ENCODE results near the gene APLP1.
"Not testable (repeated sequence)": the region's sequence is repeated elsewhere in the genome, so short reads cannot be mapped to it uniquely, and the experiment has no call there.

The APLP1 gene

DNA sequence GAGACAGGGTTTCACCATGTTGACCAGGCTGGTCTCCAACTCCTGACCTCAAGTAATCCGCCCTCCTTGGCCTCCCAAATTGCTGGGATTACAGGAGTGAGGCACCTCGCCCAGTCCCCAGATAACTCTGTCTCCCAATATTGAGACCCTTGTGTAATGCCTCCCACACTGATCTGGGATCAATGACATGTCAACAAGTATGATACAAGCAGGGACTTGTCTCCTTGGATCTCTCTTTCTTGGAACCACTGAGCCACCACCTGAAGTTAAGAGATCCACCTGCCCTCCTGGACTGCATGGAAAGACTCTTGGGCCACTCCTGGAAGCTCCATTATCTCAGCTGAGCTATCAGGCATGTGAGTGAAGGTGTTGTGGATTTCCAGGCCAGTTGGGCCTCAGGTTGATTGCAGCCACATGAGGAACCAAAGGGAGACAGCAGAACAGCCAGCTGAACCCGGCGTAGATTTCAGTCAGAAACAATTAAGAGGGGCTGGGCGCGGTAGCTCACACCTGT, 16.9 kb downstream of the APLP1 start:
- DNase-seq = no peak

DNA sequence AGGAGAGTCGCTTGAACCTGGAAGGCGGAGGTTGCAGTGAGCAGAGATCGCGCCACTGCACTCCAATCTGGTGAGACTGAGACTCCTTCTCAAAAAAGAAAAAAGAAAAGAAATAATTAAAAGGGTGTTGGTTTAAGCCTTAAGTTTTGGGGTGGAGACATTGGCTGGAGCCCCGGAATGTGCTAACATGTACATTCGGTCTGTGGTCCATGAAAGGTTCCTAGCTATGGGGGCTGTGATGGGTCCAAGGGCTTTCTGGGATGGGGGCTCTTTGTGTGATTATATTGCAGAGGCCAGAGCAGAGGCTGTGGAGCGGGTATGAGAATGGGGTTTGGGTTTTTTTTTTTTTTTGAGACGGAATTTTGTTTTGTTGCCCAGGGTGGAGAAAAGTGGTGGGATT, 17.5 kb downstream of the APLP1 start:
- no peak for DNase-seq

DNA sequence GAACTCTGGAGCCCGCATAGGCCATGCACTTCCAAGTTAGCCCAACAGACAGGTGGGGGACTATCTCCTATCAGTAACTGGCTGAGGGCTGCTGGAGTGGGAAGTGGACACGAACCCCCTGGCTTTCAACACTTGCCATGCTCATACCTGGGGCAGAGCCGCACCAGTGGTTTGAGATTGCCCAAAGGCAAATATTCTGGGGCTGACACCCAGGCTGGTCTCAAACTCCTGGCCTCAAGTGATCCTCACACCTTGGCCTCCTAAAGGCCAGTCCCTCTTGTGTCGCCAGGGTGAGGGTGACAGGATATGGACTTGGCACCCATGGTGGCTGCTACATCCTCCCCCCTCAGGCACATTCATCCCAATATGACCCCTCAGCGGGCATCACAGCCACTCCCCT, 18.8 kb downstream of the APLP1 start:
- DNase-seq = no peak

DNA sequence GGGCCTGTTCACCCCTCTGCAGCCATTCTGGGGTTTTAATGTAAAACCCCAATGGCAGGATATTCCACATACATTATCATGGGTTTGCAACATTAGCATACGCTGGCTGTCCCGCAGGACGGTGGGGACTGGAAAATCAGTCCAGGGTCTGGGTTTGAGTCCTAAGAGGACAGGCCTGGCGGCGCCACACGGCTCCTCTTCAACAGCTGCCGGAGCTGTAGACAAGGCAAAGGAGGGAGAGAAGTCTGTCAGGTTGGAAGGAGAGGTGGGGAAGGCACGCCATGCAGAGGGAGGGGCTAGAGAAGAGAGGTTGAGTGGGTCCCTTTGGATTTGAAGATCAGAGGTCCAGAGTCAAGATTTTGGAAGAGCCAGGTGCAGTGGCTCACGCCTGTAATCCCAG, 20.0 kb downstream of the APLP1 start:
- no peak for DNase-seq

DNA sequence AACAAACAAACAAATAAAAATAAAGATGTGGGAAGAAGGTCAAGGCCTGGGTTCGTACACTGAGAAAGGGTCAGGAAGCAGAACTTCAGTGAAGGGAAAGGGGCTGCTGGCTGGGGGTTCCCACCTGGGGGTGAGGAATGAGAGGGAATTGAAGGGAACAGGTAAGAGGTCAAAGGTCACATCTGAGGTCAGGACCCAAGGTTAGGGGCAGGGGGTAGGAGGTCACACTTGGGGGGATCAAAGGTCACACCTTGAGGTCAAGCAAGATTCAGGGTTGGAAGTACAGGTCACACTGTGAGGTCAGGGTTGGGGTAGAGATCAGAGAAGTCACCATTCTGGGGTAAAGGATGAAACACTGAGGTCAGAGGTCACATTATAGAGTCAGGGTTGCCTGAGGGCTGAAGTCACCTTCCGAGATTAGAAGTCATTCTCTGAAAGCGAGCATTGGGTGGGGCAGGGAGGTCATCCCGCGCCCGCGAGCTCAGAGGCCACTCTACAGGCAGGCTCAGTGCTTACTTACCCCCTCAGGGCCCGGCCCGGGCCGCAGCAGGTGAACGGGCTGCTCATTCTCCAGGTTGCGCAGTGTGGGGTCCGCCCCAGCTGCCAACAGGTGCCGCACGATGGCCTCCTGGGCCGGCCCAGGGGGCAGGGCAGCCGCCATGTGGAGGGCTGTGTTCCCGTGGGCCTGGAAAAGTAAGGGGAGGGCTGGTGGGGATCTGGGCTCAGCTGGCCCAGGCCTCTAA, 21.2 kb downstream of the APLP1 start:
- DNase-seq = no peak

DNA sequence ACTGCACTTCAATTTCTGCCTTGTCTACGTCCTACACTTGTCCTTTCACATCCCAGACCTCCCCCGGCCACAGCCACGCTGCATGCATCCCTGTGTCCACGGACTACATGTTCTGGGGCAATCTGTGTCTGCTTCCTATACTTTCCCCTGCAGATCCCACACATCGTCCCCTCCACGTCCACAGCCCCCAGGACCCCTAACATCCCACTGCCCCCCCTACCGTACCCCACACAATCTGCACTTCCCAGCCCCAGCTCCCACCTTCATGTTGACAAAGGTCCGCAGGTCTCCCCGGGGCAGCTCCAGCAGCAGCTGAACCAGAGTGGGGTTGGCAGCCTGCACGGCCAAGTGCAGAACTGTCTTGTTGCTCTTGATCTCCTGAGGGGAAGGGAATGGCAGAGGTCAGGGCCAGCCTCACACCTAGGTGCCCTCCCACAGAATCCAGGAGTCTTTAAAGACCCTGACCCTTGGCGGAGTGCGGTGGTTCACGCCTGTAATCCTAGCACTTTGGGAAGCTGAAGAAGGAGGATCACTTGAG, 21.8 kb downstream of the APLP1 start:
- no peak for DNase-seq

DNA sequence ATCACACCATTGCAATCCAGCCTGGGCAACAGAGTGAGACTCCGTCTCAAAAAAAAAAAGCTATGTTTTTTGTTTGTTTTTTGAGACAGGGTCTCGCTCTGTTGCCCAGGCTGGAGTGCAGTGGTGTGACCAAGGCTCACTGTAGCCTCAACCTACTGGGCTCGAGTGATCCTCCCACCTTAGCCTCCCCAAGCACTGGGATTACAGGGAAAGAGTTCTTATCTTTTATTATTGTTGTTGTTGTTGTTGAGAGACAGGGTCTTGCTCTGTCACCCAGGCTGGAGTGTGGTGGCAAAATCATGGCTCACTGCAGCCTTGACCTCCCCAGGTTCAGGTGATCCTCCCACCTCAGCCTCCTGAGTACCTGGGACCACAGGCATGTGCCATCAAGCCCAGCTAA, 23.4 kb downstream of the APLP1 start:
- DNase-seq = not testable (repeated sequence)

DNA sequence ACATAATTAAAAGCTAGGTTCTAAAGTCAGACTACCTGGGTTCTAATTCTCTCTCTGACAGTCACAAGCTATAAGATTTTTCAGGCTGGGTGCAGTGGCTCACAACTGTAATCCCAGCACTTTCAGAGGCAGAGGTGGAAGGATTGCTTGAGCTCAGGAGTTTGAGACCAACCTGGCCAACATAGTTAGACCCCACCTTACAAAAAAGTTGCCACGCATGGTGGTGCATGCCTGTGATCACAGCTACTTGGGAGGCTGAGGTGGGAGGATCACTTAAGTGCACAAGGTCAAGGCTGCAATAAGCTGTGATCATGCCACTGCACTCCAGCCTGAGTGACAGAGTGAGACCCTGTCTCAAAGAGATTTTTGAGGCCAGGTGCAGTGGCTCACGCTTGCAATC, 26.0 kb downstream of the APLP1 start:
- DNase-seq = no peak

DNA sequence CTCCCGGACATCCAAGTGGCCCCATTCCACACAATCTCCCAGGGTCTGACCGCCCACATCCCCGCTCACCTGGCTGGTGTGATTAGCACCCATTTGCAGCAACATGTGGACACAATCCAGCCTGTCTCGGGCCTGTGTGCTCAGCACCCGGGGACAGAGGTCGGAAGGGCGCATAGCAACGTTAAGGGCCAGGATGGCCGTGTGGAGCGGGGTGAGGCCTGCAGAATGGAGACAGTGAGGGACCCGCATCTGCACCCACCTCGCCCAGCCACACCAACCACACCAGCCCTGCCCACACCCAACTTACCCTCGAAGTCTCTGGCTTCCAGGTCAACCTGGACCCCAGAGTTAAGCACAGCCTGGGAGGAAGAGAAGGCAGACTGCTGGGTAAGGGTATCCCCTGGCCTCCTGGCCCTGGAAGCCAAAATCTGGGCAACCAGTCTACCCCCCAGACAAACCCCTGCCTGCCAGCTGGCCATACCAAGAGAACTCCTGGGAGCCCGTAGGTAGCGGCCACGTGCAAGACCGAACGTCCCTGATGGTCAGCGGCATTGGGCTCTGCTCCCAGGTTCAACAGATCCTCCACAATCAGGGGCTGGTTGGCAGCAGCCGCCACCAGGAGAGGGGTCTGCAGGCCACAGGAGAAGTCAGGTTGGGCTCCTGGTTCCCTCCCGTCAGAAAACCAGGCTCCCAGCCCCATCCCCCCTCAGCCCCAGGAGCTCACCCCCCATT, 27.7 kb downstream of the APLP1 start:
- DNase-seq = no peak

DNA sequence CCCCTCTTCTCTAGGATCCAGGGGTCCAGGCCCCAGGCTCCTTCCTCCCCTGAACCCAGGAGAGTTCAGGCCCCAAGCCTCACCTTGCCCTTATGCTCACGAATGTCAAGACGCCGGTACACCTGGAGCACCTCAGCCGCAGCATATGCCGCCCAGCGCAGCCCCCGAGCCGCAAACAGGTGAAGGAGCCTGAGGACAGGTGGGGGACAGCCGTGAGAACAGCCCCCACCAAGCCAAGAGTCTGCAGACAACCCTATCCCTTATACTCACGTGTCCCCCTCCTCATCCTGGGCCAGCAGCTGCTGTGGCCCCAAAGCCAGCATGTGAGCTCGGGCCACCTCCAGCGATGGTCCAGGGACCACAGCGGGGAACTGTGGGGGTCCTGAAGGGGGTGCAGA, 28.3 kb downstream of the APLP1 start:
- DNase-seq = no peak

DNA sequence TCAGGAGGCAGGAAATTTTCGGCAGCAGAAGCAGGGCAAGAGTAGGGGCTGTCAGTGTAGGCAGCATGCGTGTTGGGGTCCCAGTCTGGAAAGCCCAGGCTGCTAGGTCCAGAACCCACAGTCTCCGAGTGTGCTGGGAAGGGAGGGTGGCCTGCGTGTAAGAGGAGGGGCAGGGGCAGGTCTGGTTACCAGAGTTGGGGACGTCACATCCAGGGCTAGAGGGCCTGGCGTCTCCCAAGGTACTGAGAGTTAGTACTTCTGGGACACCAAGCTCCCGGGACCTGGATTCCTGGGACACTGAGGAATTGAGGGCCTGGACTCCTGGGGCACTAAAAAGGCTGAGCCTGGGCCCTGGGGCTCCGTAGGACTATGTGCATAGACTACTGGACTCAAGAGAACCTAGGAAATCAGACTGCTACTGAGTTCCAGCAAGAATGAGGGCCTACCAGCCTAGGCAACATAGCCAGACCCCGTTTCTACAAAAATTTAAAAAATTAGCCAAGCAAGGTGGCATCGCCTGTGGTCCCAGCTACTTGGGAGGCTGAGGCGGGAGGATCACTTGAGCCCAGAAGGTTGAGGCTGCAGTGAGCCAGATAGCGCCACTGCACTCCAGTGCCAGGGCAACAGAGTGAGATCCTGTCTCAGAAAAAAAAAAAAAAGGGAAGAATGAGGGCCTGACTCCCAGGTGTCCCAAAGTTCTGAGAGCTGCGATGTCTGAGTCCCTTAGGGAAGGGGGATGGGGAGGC, 29.5 kb downstream of the APLP1 start:
- no peak for DNase-seq

DNA sequence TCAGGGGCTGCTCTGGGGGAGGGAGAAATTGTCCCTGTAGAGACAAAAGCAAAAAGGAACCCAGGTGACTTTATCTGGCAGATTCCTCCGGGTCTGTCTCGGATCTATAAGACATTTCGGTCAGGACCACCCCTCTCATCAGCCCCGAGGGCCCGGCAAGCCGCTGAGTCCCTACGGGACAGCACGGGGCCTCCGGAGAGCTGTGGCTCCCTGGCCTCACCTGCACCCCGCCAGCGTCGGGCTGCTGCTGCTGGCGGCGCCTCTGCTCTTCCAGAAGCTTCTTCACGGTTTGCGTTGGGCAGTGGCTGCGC, 30.1 kb downstream of the APLP1 start:
- no peak for DNase-seq

DNA sequence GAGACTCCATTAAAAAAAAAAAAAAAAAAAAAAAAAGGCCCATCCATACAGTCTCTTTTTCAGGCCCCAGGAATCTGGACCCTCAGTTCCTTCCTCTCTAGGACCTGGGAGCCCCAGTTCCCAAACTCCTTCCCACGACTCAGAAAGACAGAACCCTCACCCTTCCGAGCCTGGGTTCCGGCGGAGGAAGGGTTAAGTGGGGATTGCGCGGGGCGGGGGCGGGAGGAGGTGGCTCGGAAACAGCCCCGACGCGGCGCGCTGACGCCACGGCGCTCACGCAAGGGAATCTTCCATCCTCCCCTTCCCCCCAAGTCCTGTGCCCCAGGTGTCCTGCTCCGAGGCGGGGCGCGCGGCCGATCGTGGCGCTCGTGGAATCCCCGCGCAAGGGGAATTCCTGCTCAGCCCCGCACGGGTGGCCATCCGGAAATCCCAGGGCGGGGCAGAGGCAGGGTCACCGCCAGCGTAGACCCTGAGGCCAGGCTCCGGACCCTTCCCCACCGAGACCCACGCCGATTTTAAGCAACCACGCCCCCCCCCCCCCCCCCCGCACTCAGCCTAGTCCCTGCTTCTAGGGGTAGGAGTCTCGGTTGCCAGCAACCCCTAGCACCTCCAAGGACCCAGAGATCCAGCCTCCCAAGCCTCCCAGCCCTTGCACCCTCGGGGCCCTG, 31.3 kb downstream of the APLP1 start:
- DNase-seq = peak; percentile 88

DNA sequence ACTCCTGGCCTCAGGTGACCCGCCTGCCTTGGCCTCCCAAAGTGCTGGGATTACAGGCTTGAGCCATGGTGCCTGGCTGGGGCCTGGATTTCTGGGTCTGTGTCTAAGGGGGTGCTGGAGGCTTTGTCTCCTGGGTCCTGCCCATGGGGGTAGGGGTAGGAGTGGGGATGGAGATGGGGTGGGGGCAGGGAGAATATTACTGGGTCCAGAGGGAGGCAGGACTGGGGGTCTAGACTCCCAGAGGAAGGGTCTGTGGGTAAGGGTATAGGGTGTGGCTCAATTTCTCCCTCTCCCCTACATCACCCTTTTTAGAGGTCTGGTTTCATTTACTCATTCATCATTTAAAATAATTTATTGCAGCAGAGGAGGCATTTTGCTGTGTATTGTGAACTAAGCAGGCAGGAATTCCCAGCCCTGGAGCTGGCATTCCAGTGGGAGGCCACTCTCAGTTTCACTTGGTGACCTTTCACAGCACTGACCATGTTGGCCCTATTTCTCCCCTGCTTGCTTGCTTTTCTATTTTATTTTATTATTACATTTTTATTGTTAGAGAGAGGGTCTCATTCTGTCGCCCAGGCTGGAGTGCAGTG, 32.8 kb downstream of the APLP1 start:
- no peak for DNase-seq

DNA sequence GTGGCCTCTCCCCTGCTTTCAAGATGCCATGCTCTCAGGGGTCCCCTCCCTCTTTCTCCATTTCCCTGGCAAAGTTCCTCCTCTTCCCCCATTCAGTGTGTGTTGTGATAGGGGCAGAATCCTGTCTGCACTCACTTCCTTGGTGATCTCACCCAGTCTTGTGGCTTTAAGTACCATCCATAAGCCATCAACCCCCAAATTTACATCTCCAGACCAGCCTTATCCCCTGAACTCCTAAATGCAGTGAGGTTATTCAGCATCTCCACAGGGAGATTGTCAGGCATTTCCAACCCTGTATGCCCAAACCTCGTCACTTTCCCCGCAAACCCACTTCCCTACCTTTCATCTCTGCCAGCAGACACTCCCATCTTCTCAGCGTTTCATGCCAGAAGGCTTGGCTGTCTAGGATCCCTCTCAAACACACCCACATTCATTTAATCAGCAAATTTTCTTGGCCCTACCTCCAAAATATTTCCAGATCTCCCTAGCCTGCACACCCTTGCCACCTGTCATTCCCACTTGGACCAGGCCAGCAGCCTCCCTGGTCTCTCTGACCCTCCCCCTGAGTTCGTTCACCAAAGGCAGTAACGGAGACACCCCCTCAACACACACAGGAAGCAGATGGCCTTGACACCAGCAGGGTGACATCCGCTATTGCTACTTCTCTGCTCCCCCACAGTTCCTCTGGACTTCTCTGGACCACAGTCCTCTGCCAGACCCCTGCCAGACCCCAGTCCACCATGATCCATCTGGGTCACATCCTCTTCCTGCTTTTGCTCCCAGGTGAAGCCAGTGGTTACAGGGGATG, 33.7 kb downstream of the APLP1 start, which contains the start of gene HCST:
TSS of gene HCST (plus strand) at position 676 of the 808 bp plus-strand sequence. CDS start at position 741, 65 bp downstream.
- DNase-seq = peak; percentile 76

DNA sequence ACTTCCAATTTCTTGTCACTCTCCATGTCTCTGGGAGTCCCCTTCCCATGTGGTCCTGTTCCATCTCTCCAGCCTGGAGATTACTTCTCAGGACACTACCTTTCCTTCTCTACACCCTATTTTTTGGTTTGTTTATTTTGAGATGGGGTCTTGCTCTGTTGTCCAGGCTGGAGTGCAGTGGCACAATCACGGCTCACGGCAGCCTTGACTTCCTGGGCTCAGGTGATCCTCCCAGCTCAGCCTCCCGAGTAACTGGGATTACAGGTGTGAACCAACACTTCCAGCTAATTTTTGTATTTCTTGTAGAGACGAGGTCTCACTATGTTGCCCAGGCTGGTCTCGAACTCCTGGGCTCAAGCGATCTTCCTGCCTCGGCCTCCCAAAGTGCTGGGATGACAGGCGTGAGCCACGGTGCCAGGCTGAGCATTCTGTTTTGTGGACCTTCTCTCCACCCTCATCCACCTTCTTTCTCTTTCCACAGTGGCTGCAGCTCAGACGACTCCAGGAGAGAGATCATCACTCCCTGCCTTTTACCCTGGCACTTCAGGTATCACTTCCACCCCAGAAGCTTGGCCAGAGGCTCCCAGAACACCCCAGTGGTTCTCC, 34.6 kb downstream of the APLP1 start:
- DNase-seq = no peak

DNA sequence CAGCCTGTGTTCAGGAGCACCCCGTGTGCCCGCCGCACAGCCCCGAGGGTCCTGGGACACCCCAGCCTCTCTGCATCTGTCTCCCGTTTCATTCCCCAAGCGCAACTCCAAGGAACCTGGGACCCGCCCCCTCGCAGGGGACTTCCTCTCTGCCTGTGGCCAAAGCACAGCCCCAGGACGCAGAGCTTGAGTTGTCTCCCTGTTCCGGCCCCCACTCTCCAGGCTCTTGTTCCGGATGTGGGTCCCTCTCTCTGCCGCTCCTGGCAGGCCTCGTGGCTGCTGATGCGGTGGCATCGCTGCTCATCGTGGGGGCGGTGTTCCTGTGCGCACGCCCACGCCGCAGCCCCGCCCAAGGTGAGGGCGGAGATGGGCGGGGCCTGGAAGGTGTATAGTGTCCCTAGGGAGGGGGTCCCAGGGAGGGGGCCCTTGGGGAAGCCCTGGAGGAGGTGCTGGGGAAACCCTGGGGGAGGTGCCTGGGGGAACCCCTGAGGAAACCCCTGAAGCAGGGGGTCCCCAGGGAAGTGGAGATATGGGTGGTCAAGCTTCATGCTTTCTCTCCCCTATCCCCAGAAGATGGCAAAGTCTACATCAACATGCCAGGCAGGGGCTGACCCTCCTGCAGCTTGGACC, 35.3 kb downstream of the APLP1 start:
- DNase-seq = peak; percentile 90

DNA sequence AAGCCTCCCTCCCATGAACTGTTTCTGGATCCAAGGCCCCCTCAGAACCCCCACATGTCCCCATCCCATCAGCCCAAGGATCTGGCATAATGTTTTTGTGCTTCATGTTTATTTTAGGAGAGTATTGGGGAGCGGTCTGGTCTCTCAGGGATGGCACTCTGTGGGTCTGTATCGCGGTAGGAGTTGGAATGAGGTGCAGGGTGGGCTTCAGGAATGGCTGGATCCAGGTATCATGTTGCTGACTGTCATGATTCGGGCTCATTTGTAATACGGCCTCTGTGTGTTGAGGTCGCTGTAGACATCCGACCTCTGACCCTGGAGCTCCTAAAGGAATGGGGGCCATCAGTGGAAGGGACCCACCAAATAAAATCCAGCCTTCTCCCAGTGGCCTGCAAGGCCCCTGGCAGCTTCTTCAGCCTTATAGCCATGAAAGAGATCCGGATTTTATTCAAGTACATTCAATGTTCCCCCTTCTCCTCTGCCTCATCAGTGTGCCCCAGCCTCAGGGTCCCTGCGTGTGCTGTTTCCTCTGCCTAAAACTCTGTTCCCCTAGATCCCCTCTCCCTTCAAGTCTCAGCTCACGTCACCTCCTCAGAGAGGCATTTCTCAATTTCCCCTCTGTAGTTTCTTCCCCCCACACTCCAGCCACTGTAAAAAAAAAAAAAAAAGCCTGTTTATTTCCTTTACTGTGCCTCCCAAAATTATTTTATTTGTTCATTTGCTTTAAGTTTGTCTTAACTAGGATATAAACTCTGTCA, 36.1 kb downstream of the APLP1 start:
- no peak for DNase-seq

DNA sequence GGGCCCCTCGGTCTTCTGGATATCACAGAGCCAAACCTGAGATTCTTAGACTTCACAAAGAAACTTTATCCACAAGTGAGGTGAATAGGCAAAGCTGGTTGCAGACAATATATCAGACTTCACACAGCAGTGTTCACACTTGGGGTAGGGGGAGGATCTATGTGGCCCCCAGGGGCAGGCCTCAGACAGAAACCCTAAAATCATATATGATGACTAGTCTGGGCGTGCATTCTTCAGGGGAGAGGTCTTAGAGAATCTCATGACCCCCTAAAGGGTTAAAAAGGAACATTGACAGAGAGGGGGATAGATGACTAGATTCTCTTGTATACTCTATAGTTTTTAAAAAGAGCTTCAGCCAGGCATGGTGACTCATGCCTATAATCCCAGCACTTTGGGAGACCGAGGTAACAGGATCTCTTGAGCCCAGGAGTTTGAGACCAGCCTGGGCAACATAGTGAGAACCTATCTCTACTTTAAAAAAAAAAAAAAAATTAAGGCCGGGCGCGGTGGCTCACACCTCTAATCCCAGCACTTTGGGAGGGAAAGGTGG, 36.9 kb downstream of the APLP1 start:
- DNase-seq = no peak

DNA sequence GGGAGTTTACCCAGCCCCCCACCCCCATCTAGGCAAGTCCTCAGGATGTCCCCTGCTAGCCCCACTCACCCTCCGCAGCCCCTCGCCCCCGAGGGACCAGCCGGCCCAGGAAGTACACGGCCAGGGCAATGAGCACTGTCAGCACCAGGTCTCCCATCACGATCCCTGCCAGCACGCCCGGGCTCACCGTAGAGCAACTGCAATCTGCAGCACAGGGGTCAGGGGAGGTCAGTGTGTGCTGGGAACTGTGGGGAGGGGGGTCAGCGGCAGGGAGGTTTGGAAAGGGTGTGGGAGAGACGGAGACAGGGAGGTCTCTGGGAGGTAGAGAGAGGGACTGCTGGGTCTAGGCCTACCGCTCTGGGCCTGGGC, 39.0 kb downstream of the APLP1 start:
- no peak for DNase-seq
